IMR-90 (cell line): ENCODE data around the gene RPL27A. TPM values are rescaled to one million over a fixed set of nuclear protein-coding genes. Genes with fewer than 3 reads are reported as not detected.

ENCODE experiments used
- ATAC-seq: fragments of 200-7000 bp; cut with Tn5 transposase; 2 replicates; pipeline ENCODE4 v1.9.1; 2020; ENCODE audit warnings: low read depth, mild to moderate bottlenecking, moderate library complexity
- BruUV-seq: library from RNA; stranded (reverse); fragments of 400-500 nt; replicated peaks from 2 replicates; lab custom pipeline; 2021; lab: Mats Ljungman, UMichigan
- CTCF ChIA-PET: fragments of 300-600 bp; formaldehyde crosslinking; extraction: SDS; loops from one replicate; lab custom pipeline; 2021; ENCODE audit warnings: antibody characterized with exemption; lab: Yijun Ruan, JAX
- POLR2A ChIA-PET: fragments of 300-600 bp; sonication (Branson Sonifier 250); formaldehyde crosslinking; loops from one replicate; lab custom pipeline; 2022; ENCODE audit warnings: antibody characterized with exemption; ENCODE audit not compliant: unreplicated experiment; lab: Charles Lee
- DNase-seq: peaks from one replicate; pipeline ENCODE4 v3.0.0; 2013
- H2AFZ ChIP-seq: replicated peaks from 2 replicates; pipeline ENCODE3; 2013; ENCODE audit warnings: low read length, mild to moderate bottlenecking; ENCODE audit not compliant: poor library complexity
- H2AK5ac ChIP-seq: 2 replicates; pipeline ENCODE4 v1.6.1; 2013; ENCODE audit warnings: low read depth, low read length, inconsistent platforms
- H2AK9ac ChIP-seq: replicated peaks from 2 replicates; pipeline ENCODE3; 2013; ENCODE audit warnings: mild to moderate bottlenecking, low read depth, low read length, moderate library complexity; ENCODE audit not compliant: poor library complexity
- H2BK120ac ChIP-seq: 2 replicates; pipeline ENCODE4 v1.6.1; 2013; ENCODE audit warnings: low read depth, low read length, inconsistent platforms
- H2BK15ac ChIP-seq: 3 replicates; pipeline ENCODE4 v1.6.1; 2013; ENCODE audit warnings: low read depth, low read length, inconsistent platforms
- H2BK20ac ChIP-seq: 2 replicates; pipeline ENCODE4 v1.6.1; 2013; ENCODE audit warnings: low read depth, mild to moderate bottlenecking, inconsistent platforms, low read length, moderate library complexity
- H2BK5ac ChIP-seq: 2 replicates; pipeline ENCODE4 v1.6.1; 2013; ENCODE audit warnings: mild to moderate bottlenecking, low read depth, low read length, inconsistent platforms; ENCODE audit not compliant: poor library complexity, severe bottlenecking
- H3K14ac ChIP-seq: replicated peaks from 2 replicates; pipeline ENCODE4 v1.6.1; 2013; ENCODE audit warnings: low read depth, low read length, inconsistent platforms
- H3K18ac ChIP-seq: 2 replicates; pipeline ENCODE4 v1.6.1; 2013; ENCODE audit warnings: low read depth, low read length, control low read depth
- H3K23ac ChIP-seq: 2 replicates; pipeline ENCODE4 v1.6.1; 2013; ENCODE audit warnings: low read depth, low read length, inconsistent platforms
- H3K27ac ChIP-seq: 2 replicates; pipeline ENCODE4 v1.5.1; 2013; ENCODE audit warnings: mild to moderate bottlenecking, control low read depth, low read length; ENCODE audit not compliant: insufficient read depth
- H3K27me3 ChIP-seq: 2 replicates; pipeline ENCODE4 v1.6.1; 2013; ENCODE audit warnings: low read length; ENCODE audit not compliant: control insufficient read depth, insufficient read depth
- H3K36me3 ChIP-seq: 2 replicates; pipeline ENCODE4 v1.6.1; 2013; ENCODE audit warnings: low read length, mixed read lengths; ENCODE audit not compliant: control insufficient read depth, insufficient read depth
- H3K4ac ChIP-seq: 2 replicates; pipeline ENCODE4 v1.6.1; 2013; ENCODE audit warnings: low read depth, low read length, inconsistent platforms
- H3K4me1 ChIP-seq: 2 replicates; pipeline ENCODE4 v1.6.1; 2013; ENCODE audit warnings: low read length, mixed read lengths; ENCODE audit not compliant: control insufficient read depth, insufficient read depth
- H3K4me2 ChIP-seq: 2 replicates; pipeline ENCODE4 v1.6.1; 2013; ENCODE audit warnings: low read depth, mild to moderate bottlenecking, control low read depth, low read length, moderate library complexity
- H3K4me3 ChIP-seq: 2 replicates; pipeline ENCODE4 v1.5.1; 2013; ENCODE audit warnings: low read depth, mild to moderate bottlenecking, control low read depth, low read length, moderate library complexity; ENCODE audit not compliant: insufficient read depth
- H3K56ac ChIP-seq: 2 replicates; pipeline ENCODE4 v1.6.1; 2013; ENCODE audit warnings: low read length, inconsistent platforms; ENCODE audit not compliant: insufficient read depth; ENCODE audit errors: extremely low read depth
- H3K79me1 ChIP-seq, 2 experiments: 2 replicates each; pipeline ENCODE4 v1.6.1; 2013; ENCODE audit warnings: low read length in 2 of 2, inconsistent platforms in 1 of 2, low read depth in 1 of 2
- H3K9ac ChIP-seq: 2 replicates; pipeline ENCODE4 v1.6.1; 2013; ENCODE audit warnings: low read depth, low read length, control low read depth
- H3K9me1 ChIP-seq: 2 replicates; pipeline ENCODE4 v1.6.1; 2013; ENCODE audit warnings: low read length, inconsistent platforms; ENCODE audit not compliant: insufficient read depth
- H3K9me3 ChIP-seq: 2 replicates; pipeline ENCODE4 v1.6.1; 2013; ENCODE audit warnings: low read length; ENCODE audit not compliant: control insufficient read depth, insufficient read depth
- H4K20me1 ChIP-seq: 2 replicates; pipeline ENCODE4 v1.6.1; 2013; ENCODE audit warnings: low read length, inconsistent platforms; ENCODE audit not compliant: insufficient read depth
- H4K5ac ChIP-seq: 2 replicates; pipeline ENCODE4 v1.6.1; 2013; ENCODE audit warnings: mild to moderate bottlenecking, low read depth, low read length, control low read depth
- H4K8ac ChIP-seq, 2 experiments: 2 replicates each; pipeline ENCODE4 v1.6.1; 2013; ENCODE audit warnings: low read depth in 2 of 2, low read length in 2 of 2, control low read depth in 1 of 2, inconsistent platforms in 1 of 2
- H4K91ac ChIP-seq: 2 replicates; pipeline ENCODE4 v1.6.1; 2013; ENCODE audit warnings: low read depth, low read length, inconsistent platforms; ENCODE audit not compliant: insufficient read depth
- BHLHE40 ChIP-seq: fragments of 150-350 bp; IDR thresholded peaks from 2 replicates; pipeline ENCODE4 v1.6.1; 2016; ENCODE audit warnings: mild to moderate bottlenecking, low read depth, low read length
- CTCF ChIP-seq: conservative IDR thresholded peaks from 2 replicates; pipeline ENCODE4 v1.5.1; 2012; ENCODE audit warnings: mild to moderate bottlenecking, low read depth, low read length, improper control_type of control experiment
- ELK1 ChIP-seq: fragments of 150-350 bp; IDR thresholded peaks from 2 replicates; pipeline ENCODE4 v1.6.1; 2016; ENCODE audit warnings: low read depth, mild to moderate bottlenecking, low read length, moderate library complexity, borderline replicate concordance
- FOS ChIP-seq: fragments of 150-350 bp; IDR thresholded peaks from 2 replicates; pipeline ENCODE4 v1.6.1; 2016; ENCODE audit warnings: low read depth, low read length
- MAFK ChIP-seq: IDR thresholded peaks from 2 replicates; pipeline ENCODE4 v1.6.1; 2012; ENCODE audit warnings: low read depth, low read length, improper control_type of control experiment
- MXI1 ChIP-seq: IDR thresholded peaks from 2 replicates; pipeline ENCODE4 v1.6.1; 2012; ENCODE audit warnings: low read depth, mild to moderate bottlenecking, low read length, moderate library complexity, borderline replicate concordance
- RAD21 ChIP-seq: IDR thresholded peaks from 2 replicates; pipeline ENCODE4 v1.6.1; 2012; ENCODE audit warnings: low read length, improper control_type of control experiment
- RCOR1 ChIP-seq: IDR thresholded peaks from 2 replicates; pipeline ENCODE4 v1.6.1; 2012; ENCODE audit warnings: mild to moderate bottlenecking, low read length, improper control_type of control experiment; ENCODE audit not compliant: insufficient replicate concordance
- WGBS, 2 experiments: methylation state at CpG; one replicate each; pipeline versions ENCODE4 v1.1.5 to v1.1.7; 2013; ENCODE audit warnings: missing lambda C conversion rate in 2 of 2; ENCODE audit not compliant: insufficient read length in 1 of 2; ENCODE audit errors: extremely low coverage in 2 of 2; 5-methylcytosine and 5-hydroxymethylcytosine counted together
- dilution Hi-C: fragments of 300-500 bp; cut with HindIII; formaldehyde crosslinking; loops from one replicate; pipeline ENCODE4 v1.14.3; 2018; ENCODE audit warnings: low sequenced_read_pairs; ENCODE audit not compliant: unreplicated experiment
- in situ Hi-C: fragments of 300-500 bp; cut with MboI; formaldehyde crosslinking; loops from 3 replicates; pipeline ENCODE4 v1.14.3; 2019; ENCODE audit warnings: low sequenced_read_pairs, inconsistent platforms, mixed read lengths
- intact Hi-C: fragments of 100-400 bp; cut with micrococcal nuclease; formaldehyde crosslinking; loops from 2 replicates; pipeline ENCODE4 v1.10.0; 2022
- polyA plus RNA-seq, 3 experiments: library from polyadenylated mRNA; depleted of rRNA; stranded (reverse); fragments of >200 nt; gene quantifications; 2 replicates each; pipeline ENCODE4 v1.2.3, GENCODE V29; 2012; ENCODE audit warnings: low replicate concordance in 1 of 3
- total RNA-seq: library from RNA; depleted of rRNA; stranded (reverse); fragments of >200 nt; gene quantifications from 2 replicates; pipeline ENCODE4 v1.2.3, GENCODE V29; 2012

Gene RPL27A
- total and polyA plus RNA-seq, 2 of the 4 experiments (the other 2 are of a cell fraction), result 786 to 849 TPM

GRCh38 chr11:8732324-8732670 is 49.7 kb downstream of the RPL27A start (continued):
- no peak for TF ChIP-seq CTCF
- no peak for TF ChIP-seq RCOR1
- TF ChIP-seq BHLHE40, result no peak

GRCh38 chr11:8732748-8733241 is 50.2 kb downstream of the RPL27A start:
- Histone ChIP-seq H3K4me1 (peaks cover 33% of the 10 kb centered on the region), H3K4me3 (no peak overlapping the region), H2BK120ac (peak overlapping the region; percentile 97), H4K8ac (peak overlapping the region; percentile 66 to 72), H3K27ac (peak overlapping the region; percentile 72), H2BK15ac (peak overlapping the region; percentile 93; the same call in 2 of the 3 replicates), H3K14ac (peak overlapping the region; percentile 95), H3K9me3 (no peaks in the 10 kb centered on the region), H2AK5ac (peak overlapping the region; percentile 95), H3K23ac (peak overlapping the region; percentile 91), H3K56ac (no peak overlapping the region), H3K79me1 (peaks cover 32 to 89% of the 10 kb centered on the region in 2 experiments), H3K9ac (no peak overlapping the region), H3K36me3 (peaks cover 28% of the 10 kb centered on the region), H3K9me1 (peaks cover 43% of the 10 kb centered on the region), H3K4me2 (peak overlapping the region; percentile 12; the same call in 1 of the 2 replicates), H2BK5ac (peak overlapping the region; percentile 69), H4K20me1 (peaks cover 9% of the 10 kb centered on the region), H2BK20ac (peak overlapping the region; percentile 94), H4K5ac (no peak overlapping the region; the same call in 1 of the 2 replicates), H3K18ac (peak overlapping the region; percentile 60), H2AK9ac (peak overlapping the region; percentile 85), H3K27me3 (no peaks in the 10 kb centered on the region), H3K4ac (peak overlapping the region; percentile 96), H2AFZ (peak overlapping the region; percentile 39), H4K91ac (peak overlapping the region; percentile 92)
- DNase-seq (peak; percentile 80), ATAC-seq (peak; percentile 85)
- ChIA-PET POLR2A (no interaction called here), CTCF (no interaction called here)
- in situ Hi-C loops (no loop called here), intact Hi-C loops (no loop called here), dilution Hi-C loops (no loop called here)
- TF ChIP-seq FOS (peak; percentile 23; the same call in 1 of the 2 replicates), RAD21 (peak; percentile 16; the same call in 1 of the 2 replicates), MXI1 (peak; percentile 88), MAFK (no peak), RCOR1 (peak; percentile 77), ELK1 (no peak)
- no CpG with 5 or more reads among the region's 7 CpGs for WGBS, 2 experiments
- BruUV-seq, result no TSS peak
